GM21423 (cell line): Measurements from ENCODE around the gene YWHAQ.
A peak's percentile ranks its signal among the peaks of the same experiment; 100 is the strongest.
"Not testable (repeated sequence)": the region's sequence is repeated elsewhere in the genome, so short reads cannot be mapped to it uniquely, and the experiment has no call there.

ENCODE experiments used
- ATAC-seq: cut with Tn5 transposase; IDR thresholded peaks from one replicate; pipeline ENCODE4 v1.9.1; 2021; ENCODE audit warnings: mild to moderate bottlenecking, moderate library complexity; ENCODE audit not compliant: unreplicated experiment

The YWHAQ gene

DNA sequence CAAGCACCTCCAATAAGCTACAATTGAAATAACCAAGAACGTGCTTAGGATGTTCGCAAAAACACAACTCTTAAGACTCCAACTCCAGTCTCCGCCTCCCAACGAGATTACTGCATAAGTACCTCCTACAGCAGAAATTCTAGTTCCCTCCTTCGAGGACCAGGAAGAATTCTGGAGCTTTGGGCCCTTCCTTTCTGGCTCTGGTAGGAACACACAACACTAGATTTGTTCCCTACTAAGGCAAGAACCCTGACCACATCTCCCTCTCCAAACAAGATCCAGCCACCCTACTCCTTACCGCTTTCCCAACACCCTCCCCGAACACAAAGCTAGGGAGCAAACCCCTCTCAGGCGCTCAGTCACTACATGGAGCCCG lies 75.9 kb downstream of the YWHAQ start:
- no peak for ATAC-seq

DNA sequence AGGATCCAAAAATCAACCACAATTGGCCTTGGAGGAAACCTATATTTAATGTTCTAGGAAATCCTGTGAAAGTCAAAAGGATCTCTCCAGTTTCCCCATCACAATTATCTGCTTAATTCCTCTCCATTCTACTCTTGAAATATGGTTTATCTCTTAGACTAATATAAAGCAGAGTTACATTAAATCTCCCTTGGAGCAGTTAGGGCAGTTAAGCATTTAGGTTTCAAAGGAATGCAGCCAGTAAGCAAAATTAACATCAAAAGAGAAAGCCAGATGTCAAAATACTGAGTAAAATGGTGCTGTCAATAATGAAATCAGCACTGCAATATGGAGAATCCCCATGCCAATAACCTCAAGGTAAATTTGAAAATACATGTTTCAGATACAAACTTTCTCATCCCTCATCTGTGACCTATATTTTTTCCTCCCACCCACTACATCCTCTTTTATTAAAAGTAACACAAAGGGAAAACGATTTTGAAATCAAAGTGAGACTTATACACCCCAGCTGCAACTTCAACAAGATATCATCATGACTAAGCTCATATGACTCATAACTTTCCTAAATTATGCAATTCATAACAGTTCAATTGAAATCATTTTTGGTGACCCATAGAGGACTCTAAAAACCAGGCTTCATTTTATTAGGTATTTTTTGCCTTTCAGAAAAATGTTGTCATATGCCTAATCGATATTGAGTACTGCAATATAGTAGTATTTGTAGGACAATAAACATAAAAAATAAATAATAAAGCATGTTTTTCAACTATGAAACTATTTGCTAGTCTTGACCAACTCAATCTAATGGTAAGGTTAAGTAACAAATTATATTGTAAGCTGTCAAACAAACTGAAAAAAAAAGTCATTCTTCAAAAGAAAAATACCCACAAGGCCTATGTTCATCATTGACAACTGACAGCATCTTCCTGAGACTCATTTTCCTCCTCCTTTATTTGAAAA lies 78.3 kb downstream of the YWHAQ start:
- no peak for ATAC-seq

DNA sequence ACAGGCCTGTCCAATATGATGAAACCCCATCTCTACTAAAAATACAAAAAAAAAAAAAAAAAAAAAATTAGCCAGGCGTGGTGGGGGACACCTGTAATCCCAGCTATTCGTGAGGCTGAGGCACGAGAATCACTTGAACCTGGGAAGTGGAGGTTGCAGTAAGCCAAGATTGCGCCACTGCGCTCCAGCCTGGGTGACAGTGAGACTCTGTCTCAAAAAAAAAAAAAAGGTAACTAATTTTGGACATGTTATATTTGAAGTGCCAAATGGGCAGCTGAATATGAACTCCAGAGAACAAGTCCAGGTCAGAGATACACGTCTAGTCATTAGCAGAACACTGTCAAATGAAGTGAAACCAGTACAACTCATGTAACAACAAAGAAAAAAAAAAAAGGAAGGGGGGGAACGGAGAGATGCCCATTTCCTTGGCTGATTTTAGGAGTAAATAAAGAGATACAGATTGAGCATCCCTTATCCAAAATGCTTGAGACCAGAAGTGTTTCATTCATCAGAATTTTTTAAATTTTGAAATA lies 79.9 kb downstream of the YWHAQ start:
- not testable (repeated sequence) for ATAC-seq

DNA sequence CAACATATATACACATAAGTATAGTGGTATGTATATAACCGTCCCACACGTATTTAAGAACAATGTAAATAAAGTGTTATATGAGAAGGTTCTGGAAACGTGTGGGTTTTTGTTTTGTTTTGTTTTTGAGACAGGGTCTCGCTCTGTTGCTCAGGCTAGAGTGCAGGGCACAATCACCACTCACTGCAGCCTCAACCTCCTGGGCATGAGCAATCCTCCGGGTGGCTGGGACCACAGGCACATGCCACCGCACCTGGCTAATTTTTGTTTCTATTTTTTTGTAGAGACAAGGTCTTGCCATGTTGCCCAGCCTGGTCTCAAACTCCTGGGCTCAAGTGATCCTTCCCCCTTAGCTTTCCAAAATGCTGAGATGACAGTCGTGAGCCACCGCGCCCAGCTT lies 81.4 kb downstream of the YWHAQ start:
- peak; percentile 22 for ATAC-seq

DNA sequence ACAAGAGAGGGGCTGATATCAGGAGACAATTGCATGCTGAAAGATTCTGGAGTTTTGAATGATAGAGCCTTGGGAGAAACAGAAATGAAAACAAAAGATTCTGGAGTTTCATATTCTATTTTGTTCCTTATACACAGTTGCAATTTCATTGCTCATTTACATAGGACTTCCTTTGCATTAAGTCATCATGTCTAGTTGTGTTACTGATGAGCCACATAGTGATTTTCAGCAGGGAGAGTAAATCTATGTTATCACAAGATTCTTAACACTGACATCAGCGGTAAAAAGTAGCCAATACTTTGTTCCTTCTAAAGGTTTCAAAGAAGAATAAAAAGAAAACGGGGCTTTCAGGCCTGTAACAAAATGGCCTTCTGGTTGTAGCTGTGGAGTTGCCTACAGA lies 82.3 kb downstream of the YWHAQ start:
- ATAC-seq, result peak; percentile 57

DNA sequence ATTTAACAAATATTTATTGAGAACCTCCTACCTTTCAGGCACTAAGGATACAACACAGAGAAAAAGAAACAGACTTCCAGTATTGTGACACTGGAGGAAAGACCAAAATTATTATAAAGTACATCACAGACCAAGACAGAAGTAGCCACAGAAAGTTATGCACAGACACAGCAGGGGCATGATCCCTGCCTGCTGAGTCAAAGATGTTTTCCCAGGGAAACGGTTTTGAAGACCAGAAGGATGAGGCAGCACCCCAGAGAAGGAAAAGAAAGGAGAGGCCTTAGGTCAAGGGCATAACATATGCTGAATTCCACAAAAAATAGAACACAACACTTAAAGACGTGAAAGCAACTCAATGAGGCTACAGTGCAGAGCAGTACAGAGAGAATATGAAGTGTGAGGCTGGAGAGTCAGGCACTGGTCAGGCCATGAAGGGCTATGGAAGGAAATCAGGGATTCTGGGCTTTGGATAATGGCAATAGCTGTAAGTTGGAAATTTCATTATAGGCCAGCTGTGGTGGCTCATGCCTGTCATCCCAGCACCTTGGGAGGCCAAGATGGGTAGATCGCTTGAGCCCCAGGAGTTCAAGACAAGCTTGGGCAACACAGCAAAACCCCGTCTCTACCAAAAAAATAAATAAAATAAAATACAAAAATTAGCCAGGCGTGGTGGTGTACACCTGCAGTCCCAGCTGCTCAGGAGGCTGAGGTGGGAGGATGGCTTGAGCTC lies 83.4 kb downstream of the YWHAQ start:
- ATAC-seq, result no peak

DNA sequence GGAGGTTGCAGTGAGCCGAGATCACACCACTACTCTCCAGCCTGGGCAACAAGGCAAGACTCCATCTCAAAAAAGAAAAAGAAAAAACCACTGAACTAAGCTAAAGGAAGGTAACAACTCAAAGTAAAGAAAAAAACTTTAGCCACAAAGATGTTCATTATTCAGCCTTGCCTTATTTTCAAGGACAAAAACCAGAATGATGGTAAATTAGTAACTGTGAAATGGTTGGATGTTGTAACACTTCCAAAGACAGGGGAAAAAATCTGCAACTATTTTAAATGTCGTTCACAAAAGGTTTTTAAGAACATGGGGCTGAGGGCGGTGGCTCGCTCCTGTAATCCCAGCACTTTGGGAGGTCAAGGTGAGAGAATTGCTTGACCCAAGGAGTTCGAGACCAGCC lies 85.3 kb downstream of the YWHAQ start:
- ATAC-seq, result no peak

DNA sequence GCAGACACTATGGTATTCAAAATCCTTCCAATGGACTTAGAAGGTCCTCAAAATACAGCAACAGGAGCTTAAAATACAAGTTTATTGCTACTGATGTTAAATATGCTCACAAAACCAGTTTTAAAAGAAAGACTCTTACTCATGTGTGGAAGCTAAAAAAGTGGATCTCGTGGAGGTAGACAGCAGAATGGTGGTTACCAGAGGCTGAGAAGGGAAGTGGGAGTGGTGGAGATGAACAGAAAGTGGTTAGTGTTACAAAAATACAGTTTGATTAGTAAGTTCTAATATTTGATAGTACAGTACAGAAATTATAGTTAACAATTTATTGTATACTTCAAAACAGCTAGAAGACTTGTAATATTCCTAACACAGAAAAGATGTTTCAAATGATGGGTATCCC lies 87.2 kb downstream of the YWHAQ start:
- ATAC-seq, result no peak

DNA sequence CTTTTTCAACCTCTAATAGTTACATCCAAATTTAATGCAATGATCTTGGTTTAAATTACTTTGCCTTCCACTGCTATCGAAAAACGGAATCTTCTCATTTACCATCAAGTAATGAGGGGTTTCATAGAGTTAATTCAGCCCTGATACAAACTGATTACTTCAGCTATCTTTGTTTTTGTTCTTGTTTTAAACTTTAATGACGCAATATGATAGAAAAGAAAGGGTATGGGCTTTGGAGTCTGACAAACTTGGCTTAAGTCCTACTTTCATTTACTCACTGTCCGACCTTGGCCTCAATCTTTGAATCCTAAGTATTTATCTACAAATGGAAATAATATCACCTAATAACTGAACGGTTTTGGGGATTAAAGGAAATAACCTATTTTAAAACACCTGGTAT lies 91.3 kb downstream of the YWHAQ start:
- ATAC-seq, result no peak

DNA sequence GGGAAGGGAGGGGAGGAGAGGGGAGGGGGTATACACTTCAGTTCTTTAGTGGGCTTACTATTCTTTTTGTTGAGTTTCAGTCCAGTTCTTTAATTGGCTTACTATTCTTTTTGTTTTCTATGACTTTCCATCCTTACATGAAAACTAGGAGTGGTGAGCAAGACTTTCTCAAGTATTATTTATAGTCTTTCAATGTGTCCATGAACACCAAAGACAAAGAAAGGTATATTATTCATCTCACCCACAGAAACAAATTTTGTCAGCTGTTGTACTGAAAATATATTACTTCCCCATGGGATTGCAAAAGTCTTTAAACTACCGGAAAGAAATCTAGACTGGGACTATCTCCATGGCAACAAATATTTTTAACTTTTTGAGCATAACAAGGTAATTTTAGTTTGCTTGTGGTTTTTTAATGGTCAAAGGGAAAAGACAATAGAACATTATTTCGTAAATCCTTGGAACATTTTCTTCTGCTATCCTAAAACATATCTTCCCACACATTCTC lies 92.7 kb downstream of the YWHAQ start:
- no peak for ATAC-seq

DNA sequence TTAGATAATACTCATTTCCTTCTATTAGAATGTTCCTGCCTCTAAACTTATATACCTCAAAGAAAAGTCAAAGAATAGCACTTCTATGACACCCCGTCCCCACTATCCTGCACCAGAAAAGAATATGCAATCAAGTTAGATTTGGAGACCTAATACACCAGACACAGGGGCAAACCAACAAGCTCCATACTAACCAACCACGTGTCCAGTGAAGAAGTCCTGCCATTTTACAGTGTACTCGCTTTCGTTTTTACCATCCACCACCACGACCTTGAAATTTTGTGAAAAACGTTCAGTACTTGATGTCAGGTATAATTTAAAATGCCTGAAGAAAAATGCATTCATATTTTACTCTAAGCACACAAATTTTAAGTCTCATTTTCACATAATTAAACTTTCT lies 94.3 kb downstream of the YWHAQ start:
- ATAC-seq, result no peak

DNA sequence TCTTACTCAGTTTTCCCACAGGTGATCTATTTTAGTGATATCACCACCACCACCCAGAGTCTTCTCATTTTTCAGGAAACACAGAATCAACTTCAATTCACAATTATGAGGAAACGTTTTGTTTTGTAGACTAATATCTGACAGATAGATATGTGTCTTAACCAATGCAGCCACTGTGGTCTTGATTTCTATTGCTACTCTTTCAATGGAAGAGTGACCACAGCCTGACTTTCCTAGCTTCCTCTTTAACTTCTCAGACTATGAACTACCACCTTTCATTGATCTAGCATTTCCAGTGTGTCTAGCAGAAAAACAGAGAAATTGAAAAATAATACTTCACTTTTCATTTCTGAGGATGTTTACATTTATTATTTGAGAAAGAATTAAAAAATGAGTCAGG lies 95.6 kb downstream of the YWHAQ start:
- peak; percentile 48 for ATAC-seq
